ENCODE data around the gene POFUT2.

DNA sequence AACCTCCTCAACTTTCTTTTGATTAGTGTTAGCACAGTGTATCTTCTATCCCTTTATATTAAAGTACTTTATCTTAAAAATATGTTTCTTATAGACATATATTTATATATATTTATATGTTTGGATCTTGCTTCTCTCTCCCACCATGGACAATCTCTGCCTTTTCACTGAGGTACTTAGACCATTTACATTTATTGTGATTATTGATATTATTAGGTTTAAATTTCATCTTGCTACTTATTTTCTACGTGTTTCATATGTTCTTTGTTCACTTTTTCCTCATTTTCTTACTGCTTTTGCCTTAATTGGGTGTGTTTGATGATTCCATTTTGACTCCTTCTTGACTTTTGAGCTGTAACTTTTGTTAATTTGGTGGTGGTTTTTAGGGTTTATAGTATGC lies 70.7 kb downstream of the POFUT2 start:
- TF ChIP-seq, protein P1, sequence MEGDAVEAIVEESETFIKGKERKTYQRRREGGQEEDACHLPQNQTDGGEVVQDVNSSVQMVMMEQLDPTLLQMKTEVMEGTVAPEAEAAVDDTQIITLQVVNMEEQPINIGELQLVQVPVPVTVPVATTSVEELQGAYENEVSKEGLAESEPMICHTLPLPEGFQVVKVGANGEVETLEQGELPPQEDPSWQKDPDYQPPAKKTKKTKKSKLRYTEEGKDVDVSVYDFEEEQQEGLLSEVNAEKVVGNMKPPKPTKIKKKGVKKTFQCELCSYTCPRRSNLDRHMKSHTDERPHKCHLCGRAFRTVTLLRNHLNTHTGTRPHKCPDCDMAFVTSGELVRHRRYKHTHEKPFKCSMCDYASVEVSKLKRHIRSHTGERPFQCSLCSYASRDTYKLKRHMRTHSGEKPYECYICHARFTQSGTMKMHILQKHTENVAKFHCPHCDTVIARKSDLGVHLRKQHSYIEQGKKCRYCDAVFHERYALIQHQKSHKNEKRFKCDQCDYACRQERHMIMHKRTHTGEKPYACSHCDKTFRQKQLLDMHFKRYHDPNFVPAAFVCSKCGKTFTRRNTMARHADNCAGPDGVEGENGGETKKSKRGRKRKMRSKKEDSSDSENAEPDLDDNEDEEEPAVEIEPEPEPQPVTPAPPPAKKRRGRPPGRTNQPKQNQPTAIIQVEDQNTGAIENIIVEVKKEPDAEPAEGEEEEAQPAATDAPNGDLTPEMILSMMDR (IDR thresholded peaks at IDR 0.05): no peak
- TF ChIP-seq POLR2A (IDR thresholded peaks at IDR 0.05): no peak
- TF ChIP-seq EP300 (IDR thresholded peaks at IDR 0.05): no peak
